ENCODE data around the gene NRCAM.
"Not testable (repeated sequence)": the region's sequence is repeated elsewhere in the genome, so short reads cannot be mapped to it uniquely, and the experiment has no call there.

Gene NRCAM

GRCh38 chr7:108396080-108396479 is 60.2 kb downstream of the NRCAM start:
- DNase-seq (ENCODE audit: low read depth), result no peak

DNA sequence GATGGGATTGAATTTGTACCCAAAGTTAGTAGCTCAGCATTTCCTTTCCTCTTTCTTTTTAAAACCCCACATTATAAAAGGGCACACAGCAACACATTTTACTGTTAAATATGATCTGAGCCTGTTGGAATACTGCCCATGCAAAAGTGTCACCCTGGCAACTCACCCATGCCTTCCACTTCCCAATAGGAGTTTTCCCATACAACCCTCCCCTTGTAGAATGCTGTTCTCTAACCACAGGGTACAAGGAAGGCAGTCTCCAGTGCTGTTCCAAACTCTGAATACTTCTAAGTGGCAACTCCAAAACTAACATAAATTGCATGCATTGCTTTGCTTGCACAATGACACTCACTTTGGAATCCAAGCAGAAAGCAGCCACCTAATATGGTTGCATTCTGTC is 60.8 kb downstream of the NRCAM start:
- no peak for DNase-seq (ENCODE audit: low read depth)

GRCh38 chr7:108393097-108393496 is 63.1 kb downstream of the NRCAM start:
- not testable (repeated sequence) for DNase-seq (ENCODE audit: low read depth)

GRCh38 chr7:108387686-108388085 is 68.5 kb downstream of the NRCAM start:
- not testable (repeated sequence) for DNase-seq (ENCODE audit: low read depth)

DNA sequence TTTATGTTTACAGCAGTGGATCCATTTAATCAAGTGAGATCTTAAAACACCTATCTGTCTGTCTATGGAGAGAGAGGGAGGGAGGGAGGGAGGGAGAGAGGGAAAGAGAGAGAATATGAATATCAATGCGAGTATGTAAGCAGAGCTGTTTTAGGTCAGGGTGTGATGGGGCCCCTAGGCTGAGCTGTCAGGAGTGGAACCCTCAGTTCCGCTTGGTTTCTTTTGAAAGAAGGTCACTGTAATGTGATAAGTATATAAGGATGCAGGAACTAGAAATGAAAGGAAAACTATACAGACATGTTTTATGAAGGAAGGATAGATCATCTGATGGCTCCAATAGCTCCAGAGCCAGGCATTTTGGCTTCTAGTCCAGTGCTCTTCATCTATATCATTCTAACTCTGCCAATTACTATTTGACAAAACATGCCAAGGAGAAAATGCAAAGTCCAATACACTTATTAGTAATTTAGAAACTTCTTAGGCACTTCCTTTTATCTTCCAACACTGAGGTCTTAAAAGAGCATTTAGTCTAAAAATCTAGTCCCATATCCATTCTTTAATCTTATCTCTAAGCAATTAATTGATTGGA is 70.3 kb downstream of the NRCAM start:
- no peak for DNase-seq (ENCODE audit: low read depth)

GRCh38 chr7:108384716-108385483 is 71.3 kb downstream of the NRCAM start:
- DNase-seq (ENCODE audit: low read depth), result no peak

GRCh38 chr7:108382932-108383331 is 73.3 kb downstream of the NRCAM start:
- no peak for DNase-seq (ENCODE audit: low read depth)

GRCh38 chr7:108380517-108380916 is 75.7 kb downstream of the NRCAM start:
- DNase-seq (ENCODE audit: low read depth), result no peak

DNA sequence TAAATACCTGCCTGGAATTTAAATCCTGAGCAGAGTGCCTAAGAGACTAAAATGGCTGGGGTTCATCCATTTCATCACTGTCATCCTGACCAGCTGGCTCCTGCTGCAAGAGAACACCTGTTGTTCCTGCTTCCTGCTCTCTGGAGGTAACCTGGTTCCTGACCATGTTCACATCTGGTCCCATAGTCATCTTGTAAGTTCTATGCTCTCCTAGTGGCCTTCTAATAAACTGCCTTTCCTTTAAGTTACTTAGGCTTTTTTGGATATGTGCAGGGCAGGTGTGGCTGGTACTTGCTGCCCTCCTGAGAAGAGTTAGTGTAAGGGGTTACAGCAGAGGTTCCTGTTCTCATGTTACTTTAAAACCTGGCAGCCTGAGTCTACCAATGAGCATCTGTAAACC is 80.0 kb downstream of the NRCAM start:
- no peak for DNase-seq (ENCODE audit: low read depth)

DNA sequence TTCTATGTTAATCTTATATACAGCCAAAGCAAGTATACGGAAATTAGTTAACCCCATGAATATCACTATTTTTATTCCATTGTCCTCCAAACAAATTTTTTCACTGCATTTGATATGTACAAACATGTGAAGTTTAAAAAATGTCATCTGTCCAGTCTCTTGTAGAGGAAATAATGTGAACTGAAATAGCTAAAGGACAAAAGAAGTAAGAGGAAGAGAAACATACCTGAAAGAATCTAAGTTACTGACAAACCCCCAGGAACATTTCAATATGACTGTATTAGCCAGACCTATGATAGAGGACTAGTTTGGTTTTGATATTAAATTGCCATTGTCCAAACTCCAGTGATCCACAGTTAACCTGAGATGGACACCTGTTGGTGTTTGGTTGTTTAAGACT is 80.6 kb downstream of the NRCAM start:
- no peak for DNase-seq (ENCODE audit: low read depth)

DNA sequence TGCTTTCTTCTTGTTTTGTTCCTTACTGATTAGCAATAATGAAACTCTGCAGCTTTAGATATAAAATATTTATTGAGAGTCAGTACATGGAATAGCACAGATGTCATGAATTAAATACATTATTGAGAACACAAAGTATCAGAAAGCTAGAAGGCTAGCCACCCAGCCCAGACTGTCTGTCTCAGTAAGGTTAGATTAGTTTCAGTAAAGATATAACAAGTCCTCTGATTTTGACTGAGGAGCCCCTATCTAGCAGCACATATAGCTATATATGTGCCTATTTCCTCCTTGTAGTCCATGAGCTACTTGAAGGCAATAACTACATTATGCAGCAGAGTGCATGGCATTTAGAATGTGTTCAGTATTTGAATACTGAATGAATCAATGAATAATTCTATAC is 81.3 kb downstream of the NRCAM start:
- no peak for DNase-seq (ENCODE audit: low read depth)

DNA sequence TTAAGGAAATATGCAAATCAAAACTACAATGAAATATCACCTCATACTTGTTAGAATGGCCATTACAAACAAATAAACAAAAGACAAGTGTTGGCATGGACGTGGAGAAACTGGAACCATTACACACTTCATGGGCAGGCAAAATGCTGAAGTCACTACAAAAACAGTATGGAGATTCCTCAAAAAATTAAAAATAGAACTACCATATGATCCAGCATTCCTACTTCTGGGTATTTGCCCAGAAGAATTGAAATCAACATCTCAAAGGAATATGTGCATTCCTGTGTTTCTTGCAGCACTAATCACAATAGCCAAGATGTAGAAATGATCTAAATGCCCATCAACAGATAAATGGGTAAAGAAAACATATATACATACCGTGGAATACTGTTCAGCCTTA is 83.6 kb downstream of the NRCAM start:
- DNase-seq (ENCODE audit: low read depth), result peak; percentile 33

- DNase-seq (ENCODE audit: low read depth), result no peak
Measured at GRCh38 chr7:108370616-108371015, 85.6 kb downstream of the NRCAM start.

GRCh38 chr7:108368466-108368865 is 87.8 kb downstream of the NRCAM start:
- DNase-seq (ENCODE audit: low read depth), result no peak

- no peak for DNase-seq (ENCODE audit: low read depth)
Measured at GRCh38 chr7:108367946-108368345, 88.3 kb downstream of the NRCAM start.

GRCh38 chr7:108367314-108367713 is 88.9 kb downstream of the NRCAM start:
- DNase-seq (ENCODE audit: low read depth), result no peak

DNA sequence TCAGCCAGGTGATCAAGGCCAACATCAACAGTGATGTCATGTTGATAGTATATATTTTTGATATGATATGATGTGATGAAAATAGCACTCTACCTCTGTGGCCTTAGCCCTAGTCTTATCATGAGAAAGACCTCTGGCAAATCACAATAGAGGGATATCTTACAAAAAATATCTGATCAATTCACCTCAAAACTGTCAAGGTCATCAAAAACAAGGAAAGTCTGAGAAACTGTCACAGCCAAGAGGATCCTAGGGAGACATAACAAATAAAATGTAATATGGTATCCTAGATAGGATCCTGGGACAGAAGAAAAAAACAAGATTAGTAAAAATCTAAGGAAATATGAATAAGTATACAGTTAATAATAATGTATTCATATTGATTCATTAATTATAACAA is 92.6 kb downstream of the NRCAM start:
- DNase-seq (ENCODE audit: low read depth), result no peak

DNA sequence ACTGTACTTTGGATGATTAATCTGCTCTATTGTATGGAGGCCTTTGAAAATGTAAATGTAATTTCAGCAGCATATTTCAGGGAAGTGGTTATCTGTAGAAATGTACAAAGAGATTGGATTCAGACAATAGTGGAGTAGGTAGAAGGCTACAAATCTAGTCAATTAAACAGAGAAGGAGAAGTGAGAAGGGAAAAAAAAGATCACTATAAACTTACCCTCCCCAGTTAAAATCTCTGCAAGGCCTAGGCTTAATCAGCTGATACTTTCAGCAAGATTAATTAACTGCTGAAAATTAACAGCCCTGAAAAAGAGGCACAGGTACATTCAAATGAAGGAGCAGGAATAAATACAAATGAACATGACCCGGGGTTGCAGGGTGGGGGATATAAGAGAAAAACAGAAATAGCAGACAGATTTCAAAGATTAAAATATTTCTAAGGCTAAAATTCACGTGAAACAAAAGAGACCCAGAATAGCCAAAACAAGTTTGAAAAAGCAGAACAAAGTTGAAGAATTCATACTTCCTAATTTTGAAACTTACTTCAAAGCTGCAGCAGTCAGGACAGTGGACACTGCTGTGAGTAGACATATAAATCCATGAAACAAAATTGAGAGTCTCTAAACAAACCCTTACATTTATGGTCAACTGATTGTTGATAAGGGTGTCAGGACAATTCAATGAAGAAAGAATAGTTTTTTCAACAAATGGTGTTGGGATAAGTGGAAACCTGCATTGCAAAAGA is 96.0 kb downstream of the NRCAM start:
- no peak for DNase-seq (ENCODE audit: low read depth)

DNA sequence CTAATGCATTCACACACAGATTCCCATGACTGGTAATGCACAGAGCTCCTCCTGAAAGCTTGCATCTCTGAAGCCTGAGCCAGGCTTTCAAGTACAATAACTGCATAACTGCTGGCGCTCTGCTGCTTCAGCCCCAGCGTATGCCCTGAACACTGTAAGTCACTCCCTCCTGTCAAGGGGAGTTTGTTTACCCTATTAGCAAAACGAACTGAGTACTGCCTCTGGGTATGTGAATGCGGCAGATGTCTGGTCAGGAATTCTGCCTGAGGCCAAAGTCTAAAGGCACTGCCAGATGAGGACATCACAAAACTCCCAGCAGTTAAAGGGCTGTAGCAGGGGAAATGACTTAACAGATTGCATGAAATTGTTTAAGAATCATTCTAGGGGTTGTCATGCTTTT is 97.7 kb downstream of the NRCAM start:
- peak; percentile 16 for DNase-seq (ENCODE audit: low read depth)

DNA sequence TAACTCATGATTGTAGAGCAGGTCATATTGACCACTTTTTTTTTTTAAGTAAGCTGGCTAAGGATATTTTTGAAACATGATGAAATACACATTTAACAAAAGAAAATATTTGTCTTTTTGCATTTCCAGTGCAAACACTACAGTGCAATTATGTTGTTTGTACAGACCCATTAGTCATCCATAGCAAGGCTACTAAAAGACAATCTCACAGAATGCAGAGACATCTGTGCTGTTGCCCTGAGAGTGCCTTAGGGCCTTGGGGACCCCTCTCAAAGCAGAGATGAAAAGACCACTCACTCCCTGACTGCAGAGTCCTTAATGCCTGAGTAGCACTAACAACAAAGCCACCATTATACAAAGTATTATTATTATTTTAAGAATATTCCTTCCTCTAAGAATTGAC is 104.5 kb downstream of the NRCAM start:
- peak; percentile 15 for DNase-seq (ENCODE audit: low read depth)

DNA sequence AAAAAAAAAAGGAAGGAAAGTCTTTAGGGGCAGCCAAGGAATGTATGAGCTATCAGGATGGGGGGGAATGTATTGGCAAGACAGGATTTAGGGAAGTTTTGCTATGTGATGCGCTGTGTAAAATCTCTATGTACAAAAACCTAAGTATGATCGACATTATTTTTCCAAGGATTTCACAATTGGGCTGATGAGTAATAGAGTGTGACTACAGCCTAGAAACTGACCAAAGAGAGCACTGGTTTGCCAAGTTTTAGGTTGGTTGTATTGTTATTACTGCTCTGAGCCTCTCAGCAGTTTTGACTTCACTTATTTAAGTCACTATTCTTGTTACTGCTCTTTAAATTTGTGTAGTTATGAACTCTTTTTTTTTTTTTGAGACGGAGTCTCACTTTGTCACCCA is 107.3 kb downstream of the NRCAM start:
- peak; percentile 90 for DNase-seq (ENCODE audit: low read depth)

- DNase-seq (ENCODE audit: low read depth), result peak; percentile 39
Measured at GRCh38 chr7:108347616-108348015, 108.6 kb downstream of the NRCAM start.

DNA sequence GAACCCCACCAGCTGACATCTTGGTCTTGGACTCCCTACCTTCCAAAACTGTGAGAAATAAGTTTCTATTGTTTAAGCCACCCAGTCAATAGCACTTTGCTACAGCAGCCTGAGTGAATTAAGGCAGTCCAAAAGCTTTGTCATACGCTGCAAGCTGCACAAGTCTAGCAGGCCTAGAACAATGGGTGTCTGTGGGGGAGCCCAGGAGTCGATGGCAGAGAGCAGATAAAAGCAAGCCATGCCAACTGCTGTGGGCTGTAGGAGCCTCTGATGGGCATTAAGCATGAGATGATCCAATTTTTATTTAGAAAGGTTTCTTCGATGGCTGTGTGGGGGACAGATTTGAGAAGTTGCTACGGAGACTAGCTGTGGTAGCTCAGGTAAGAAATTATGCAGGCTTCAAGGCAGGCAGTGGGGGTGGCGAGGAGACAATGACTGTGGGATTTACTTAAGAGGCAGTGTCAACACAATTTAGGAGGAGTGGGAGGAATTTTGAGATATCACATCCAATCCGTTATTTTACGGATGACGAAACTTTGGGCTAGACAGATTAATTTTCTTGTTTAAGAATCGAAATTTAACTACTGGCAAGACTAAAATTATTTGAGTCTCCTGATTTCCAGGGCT is 110.4 kb downstream of the NRCAM start:
- DNase-seq (ENCODE audit: low read depth), result no peak

Measured in stromal cell of bone marrow (primary cell).